Neural crest cell (in vitro differentiated cells): ENCODE measurements around the gene SLC9A9. TPM values are rescaled to one million over a fixed set of nuclear protein-coding genes. Genes with fewer than 3 reads are reported as not detected.

Experiments used
- DNase-seq: peaks from one replicate; pipeline ENCODE4 v3.0.0; 2021; ENCODE audit warnings: low read depth, mixed read lengths, low spot score
- H3K27ac Mint-ChIP-seq: one replicate; pipeline ENCODE4 v1.8.0; 2021; ENCODE audit warnings: mild to moderate bottlenecking, mixed read lengths; ENCODE audit not compliant: unreplicated experiment
- H3K27me3 Mint-ChIP-seq: 2 replicates; pipeline ENCODE4 v1.8.0; 2021; ENCODE audit warnings: low read depth, mild to moderate bottlenecking, mixed read lengths
- H3K36me3 Mint-ChIP-seq: 2 replicates; pipeline ENCODE4 v1.8.0; 2021; ENCODE audit warnings: low read depth, mild to moderate bottlenecking, mixed read lengths
- H3K4me1 Mint-ChIP-seq: 2 replicates; pipeline ENCODE4 v1.8.0; 2021; ENCODE audit warnings: mixed read lengths
- H3K4me3 Mint-ChIP-seq: one replicate; pipeline ENCODE4 v1.8.0; 2021; ENCODE audit warnings: mild to moderate bottlenecking, mixed read lengths
- H3K9me3 Mint-ChIP-seq: 2 replicates; pipeline ENCODE4 v1.8.0; 2021; ENCODE audit warnings: mixed read lengths
- CTCF ChIP-seq: fragments of 200-600 bp; sonication (generic); conservative IDR thresholded peaks from 2 replicates; pipeline ENCODE4 v1.5.0; 2021; ENCODE audit warnings: antibody characterized with exemption, mild to moderate bottlenecking
- total RNA-seq: library from RNA; stranded (reverse); gene quantifications from 2 replicates; pipeline ENCODE4 v1.2.1, GENCODE V29; 2021

The SLC9A9 gene
- total RNA-seq, 1 donor from 2014 or later, result 0.56 TPM

DNA sequence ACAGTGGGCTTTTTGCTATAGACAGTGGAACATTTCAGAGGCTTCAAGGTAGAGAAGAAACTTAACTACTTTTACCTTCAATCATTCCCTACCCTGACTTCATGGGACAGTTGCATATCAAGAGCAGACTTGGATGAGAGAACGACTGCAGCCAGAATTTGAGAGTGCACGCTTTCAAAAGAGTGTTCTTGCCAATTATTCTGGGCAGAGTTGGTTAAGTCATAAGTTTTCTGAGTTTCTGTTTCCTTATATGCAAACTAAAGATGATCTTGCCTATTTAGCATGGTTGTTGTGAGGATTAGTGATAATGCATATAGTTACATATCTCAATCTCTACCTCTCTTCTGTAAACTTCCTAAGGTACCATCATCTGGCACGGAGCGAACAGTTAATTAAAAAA, 7.6 kb downstream of the SLC9A9 start:
- Mint-ChIP-seq H3K27ac (no peak overlapping the region), H3K4me1 (no peaks in the 10 kb centered on the region), H3K9me3 (no peaks in the 10 kb centered on the region), H3K36me3 (no peaks in the 10 kb centered on the region), H3K4me3 (no peak overlapping the region), H3K27me3 (peaks cover 7% of the 10 kb centered on the region)
- DNase-seq, result no peak
- TF ChIP-seq CTCF, result no peak

DNA sequence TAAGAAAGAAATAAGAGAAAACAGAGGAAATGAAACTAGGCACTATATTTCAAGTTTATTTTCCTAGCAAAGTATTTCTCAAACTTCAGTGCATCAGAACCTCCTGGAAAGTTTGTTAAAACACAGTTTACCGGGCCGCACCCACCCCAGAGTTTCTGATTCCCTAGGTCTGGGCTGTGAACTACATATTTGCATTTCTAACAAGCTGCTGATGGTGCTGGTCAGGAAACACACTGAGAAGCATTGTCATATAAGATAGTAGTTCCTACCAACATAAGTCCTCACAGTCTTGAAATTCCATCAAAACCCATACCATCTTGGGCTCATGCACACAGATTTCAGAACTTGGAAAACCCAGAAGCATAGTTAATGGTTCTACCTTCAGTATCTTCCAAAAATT, 8.3 kb downstream of the SLC9A9 start:
- H3K27ac Mint-ChIP-seq, result no peak overlapping the region

DNA sequence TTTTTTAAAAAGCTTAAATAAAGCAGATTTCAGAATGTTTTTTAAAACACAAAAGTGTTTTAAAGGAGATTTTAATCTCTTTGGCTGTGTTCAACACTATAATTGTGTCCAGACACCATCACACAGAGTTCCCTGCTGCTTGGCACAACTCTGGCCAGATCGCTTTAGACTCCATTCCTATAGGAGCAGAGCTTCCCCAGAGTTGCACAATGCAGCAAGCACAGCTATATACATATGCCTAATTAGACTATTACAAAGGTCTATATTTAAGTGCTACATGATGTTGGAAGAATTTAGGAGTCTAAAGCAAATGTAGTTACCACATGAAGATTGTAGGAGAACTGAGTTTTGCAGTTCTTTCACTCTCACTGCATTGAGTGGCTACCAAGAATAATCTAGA, 11.2 kb downstream of the SLC9A9 start:
- no peak for DNase-seq
- Mint-ChIP-seq H3K4me3 (no peak overlapping the region), H3K27me3 (no peaks in the 10 kb centered on the region), H3K4me1 (no peaks in the 10 kb centered on the region), H3K27ac (no peak overlapping the region), H3K9me3 (no peaks in the 10 kb centered on the region), H3K36me3 (no peaks in the 10 kb centered on the region)
- no peak for TF ChIP-seq CTCF

More for the DNA sequence above, 8.3 kb downstream of the SLC9A9 start:
- H3K27me3 Mint-ChIP-seq, result peaks cover 2% of the 10 kb centered on the region
- no peaks in the 10 kb centered on the region for H3K9me3 Mint-ChIP-seq
- no peaks in the 10 kb centered on the region for H3K36me3 Mint-ChIP-seq
- no peak for TF ChIP-seq CTCF
- no peaks in the 10 kb centered on the region for H3K4me1 Mint-ChIP-seq
- no peak overlapping the region for H3K4me3 Mint-ChIP-seq
- DNase-seq, result no peak

DNA sequence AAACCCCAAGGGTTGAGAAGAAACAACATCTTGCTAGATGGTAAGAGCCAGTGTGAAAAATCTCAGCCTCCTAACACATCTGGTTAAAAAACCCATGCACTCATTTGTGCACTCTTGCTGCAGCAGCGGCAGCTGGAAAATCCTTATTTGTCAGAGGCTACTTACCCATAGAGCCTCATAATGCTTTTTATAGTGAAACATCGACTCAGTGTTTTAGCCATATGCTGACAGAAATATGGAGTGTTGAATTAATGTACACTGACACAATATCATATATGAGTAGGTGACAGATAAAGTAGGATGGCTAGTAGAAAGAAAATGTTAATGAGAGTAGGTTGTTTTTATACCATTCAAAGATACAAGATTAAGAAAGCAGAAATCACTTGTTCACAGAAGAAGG, 13.0 kb downstream of the SLC9A9 start:
- Mint-ChIP-seq H3K4me3 (no peak overlapping the region), H3K27me3 (no peaks in the 10 kb centered on the region), H3K4me1 (no peaks in the 10 kb centered on the region), H3K9me3 (no peaks in the 10 kb centered on the region), H3K27ac (no peak overlapping the region), H3K36me3 (no peaks in the 10 kb centered on the region)
- no peak for TF ChIP-seq CTCF
- no peak for DNase-seq

GRCh38 chr3:143832433-143832832, 15.8 kb downstream of the SLC9A9 start:
- TF ChIP-seq CTCF, result no peak
- H3K36me3 Mint-ChIP-seq, result no peaks in the 10 kb centered on the region
- no peaks in the 10 kb centered on the region for H3K9me3 Mint-ChIP-seq
- H3K4me1 Mint-ChIP-seq, result no peaks in the 10 kb centered on the region
- no peak for DNase-seq
- no peaks in the 10 kb centered on the region for H3K27me3 Mint-ChIP-seq
- no peak overlapping the region for H3K27ac Mint-ChIP-seq
- H3K4me3 Mint-ChIP-seq, result no peak overlapping the region

- Mint-ChIP-seq H3K4me1 (no peaks in the 10 kb centered on the region), H3K27me3 (no peaks in the 10 kb centered on the region), H3K4me3 (no peak overlapping the region), H3K36me3 (no peaks in the 10 kb centered on the region), H3K9me3 (no peaks in the 10 kb centered on the region), H3K27ac (no peak overlapping the region)
- TF ChIP-seq CTCF, result no peak
- no peak for DNase-seq
These were observed 16.3 kb downstream of the SLC9A9 start for GRCh38 chr3:143831994-143832393.
